GM12878 (cell line): ENCODE results near the gene NKAIN4. TPM values are rescaled to one million over a fixed set of nuclear protein-coding genes. Genes with fewer than 3 reads are reported as not detected.

Experiments used
- ATAC-seq: fragments of 200-7000 bp; cut with Tn5 transposase; 3 replicates; pipeline ENCODE4 v1.9.1; 2020; ENCODE audit warnings: mild to moderate bottlenecking, moderate library complexity
- BruUV-seq: library from RNA; stranded (reverse); fragments of 400-500 nt; replicated peaks from 2 replicates; lab custom pipeline; 2021; lab: Mats Ljungman, UMichigan
- CTCF ChIA-PET: fragments of 300-600 bp; sonication (Branson Sonifier 250); formaldehyde crosslinking; extraction: SDS; loops from one replicate; lab custom pipeline; 2021; ENCODE audit warnings: inconsistent platforms; lab: Yijun Ruan, JAX
- POLR2A ChIA-PET: fragments of 350-600 bp; formaldehyde crosslinking; extraction: SDS; loops from one replicate; lab custom pipeline; 2021; ENCODE audit warnings: inconsistent platforms; lab: Charles Lee
- RAD21 ChIA-PET: fragments of 300-600 bp; sonication (Branson Sonifier 250); formaldehyde crosslinking; loops from one replicate; lab custom pipeline; 2023; ENCODE audit warnings: antibody characterized with exemption; ENCODE audit not compliant: unreplicated experiment; lab: Charles Lee
- SMC1A ChIA-PET: fragments of 300-600 bp; sonication (Branson Sonifier 250); formaldehyde crosslinking; loops from one replicate; lab custom pipeline; 2023; ENCODE audit not compliant: unreplicated experiment, uncharacterized antibody; lab: Charles Lee
- DNase-seq: peaks from one replicate; pipeline ENCODE4 v3.0.0-alpha.2; 2011; ENCODE audit warnings: low read depth, low spot score
- FAIRE-seq: peaks from 3 replicates; lab custom pipeline; 2011; peaks lifted over from hg19 to GRCh38; lab: Jason Lieb, UNC
- H2AFZ ChIP-seq: 2 replicates; pipeline ENCODE4 v1.6.0; 2011; ENCODE audit warnings: low read depth, low read length, control low read depth; ENCODE audit not compliant: control insufficient read depth
- H3K27ac ChIP-seq: 2 replicates; pipeline ENCODE4 v1.5.1; 2011; ENCODE audit warnings: control low read depth; ENCODE audit not compliant: control insufficient read depth, insufficient read depth
- H3K27me3 ChIP-seq, 2 experiments: replicated peaks in 1 of 2; 2 replicates each; pipeline versions ENCODE4 v1.6.0 to v1.6.1; 2011; ENCODE audit warnings: low read length in 1 of 2; ENCODE audit not compliant: control insufficient read depth in 2 of 2, insufficient read depth in 2 of 2
- H3K36me3 ChIP-seq, 2 experiments: 2 replicates each; pipeline ENCODE4 v1.5.1; 2011; ENCODE audit warnings: low read length in 1 of 2; ENCODE audit not compliant: control insufficient read depth in 2 of 2, insufficient read depth in 2 of 2
- H3K4me1 ChIP-seq: 2 replicates; pipeline ENCODE4 v1.6.1; 2011; ENCODE audit warnings: mild to moderate bottlenecking, low read length, moderate library complexity, mixed read lengths; ENCODE audit not compliant: control insufficient read depth, insufficient read depth
- H3K4me2 ChIP-seq: 2 replicates; pipeline ENCODE4 v1.6.0; 2011; ENCODE audit warnings: control low read depth; ENCODE audit not compliant: control insufficient read depth, insufficient read depth
- H3K4me3 ChIP-seq: fragments of 200-600 bp; sonication (generic); 2 replicates; pipeline ENCODE4 v1.5.1; 2016
- H3K79me2 ChIP-seq: 2 replicates; pipeline ENCODE4 v1.6.0; 2011; ENCODE audit warnings: low read length; ENCODE audit not compliant: control insufficient read depth, insufficient read depth
- H3K9ac ChIP-seq: 2 replicates; pipeline ENCODE4 v1.8.0; 2011; ENCODE audit warnings: low read length, control low read depth, mixed read lengths; ENCODE audit not compliant: control insufficient read depth, insufficient read depth
- H3K9me3 ChIP-seq: replicated peaks from 3 replicates; pipeline ENCODE4 v1.5.1; 2011; ENCODE audit warnings: mild to moderate bottlenecking, low read length; ENCODE audit not compliant: control insufficient read depth, insufficient read depth
- H4K20me1 ChIP-seq: 2 replicates; pipeline ENCODE4 v1.6.0; 2011; ENCODE audit not compliant: control insufficient read depth, insufficient read depth
- GATAD2B ChIP-seq: fragments of 450-650 bp; conservative IDR thresholded peaks from 2 replicates; pipeline ENCODE4 v1.6.1; 2017; ENCODE audit warnings: low read depth, mild to moderate bottlenecking, moderate library complexity
- KAT2A ChIP-seq: conservative IDR thresholded peaks from 2 replicates; pipeline ENCODE4 v1.6.1; 2011; ENCODE audit warnings: low read depth, low read length; ENCODE audit not compliant: control insufficient read depth
- MTA2 ChIP-seq: fragments of 450-650 bp; IDR thresholded peaks from 2 replicates; pipeline ENCODE4 v1.6.1; 2016; ENCODE audit warnings: low read depth, mild to moderate bottlenecking, moderate library complexity
- NFYA ChIP-seq: IDR thresholded peaks from 2 replicates; pipeline ENCODE4 v1.6.1; 2011; ENCODE audit warnings: low read depth, mild to moderate bottlenecking, low read length, improper control_type of control experiment, borderline replicate concordance
- NR2C1 ChIP-seq: fragments of 450-650 bp; IDR thresholded peaks from 2 replicates; pipeline ENCODE4 v1.6.1; 2017; ENCODE audit warnings: antibody characterized with exemption, mild to moderate bottlenecking, moderate library complexity
- PML ChIP-seq: IDR thresholded peaks from 2 replicates; pipeline ENCODE4 v1.6.1; 2012; ENCODE audit warnings: low read length, inconsistent platforms
- RAD21 ChIP-seq: IDR thresholded peaks from 2 replicates; pipeline ENCODE4 v1.6.1; 2011; ENCODE audit warnings: mild to moderate bottlenecking, low read depth, low read length, moderate library complexity; ENCODE audit not compliant: insufficient read depth
- STAT3 ChIP-seq: IDR thresholded peaks from 2 replicates; pipeline ENCODE4 v1.6.1; 2011; ENCODE audit warnings: low read depth, low read length, improper control_type of control experiment
- SUZ12 ChIP-seq: fragments of 200-600 bp; sonication (generic); IDR thresholded peaks from one replicate; pipeline ENCODE4 v1.6.1; 2018; ENCODE audit warnings: antibody characterized with exemption, mild to moderate bottlenecking; ENCODE audit not compliant: unreplicated experiment
- ZNF24 ChIP-seq: fragments of 450-650 bp; IDR thresholded peaks from 2 replicates; pipeline ENCODE4 v1.6.1; 2017; ENCODE audit warnings: antibody characterized with exemption, mild to moderate bottlenecking
- ZNF384 ChIP-seq: IDR thresholded peaks from 2 replicates; pipeline ENCODE4 v1.6.1; 2012; ENCODE audit warnings: low read depth, mild to moderate bottlenecking, low read length, improper control_type of control experiment, borderline replicate concordance
- WGBS: methylation state at CpG from one replicate; pipeline ENCODE4 v1.1.6; 2016; ENCODE audit warnings: low lambda C conversion rate; ENCODE audit not compliant: insufficient replicate concordance, insufficient coverage; ENCODE audit errors: missing lambda C conversion rate; 5-methylcytosine and 5-hydroxymethylcytosine counted together
- in situ Hi-C: fragments of 300-500 bp; cut with MboI; formaldehyde crosslinking; loops from 9 replicates; pipeline ENCODE4 v1.14.3; 2018; ENCODE audit warnings: mixed read lengths
- intact Hi-C: fragments of 100-400 bp; cut with micrococcal nuclease; formaldehyde crosslinking; loops from one replicate; pipeline ENCODE4 v1.14.2; 2022; ENCODE audit not compliant: unreplicated experiment
- polyA plus RNA-seq, 11 experiments: library from polyadenylated mRNA; depleted of rRNA in 4 of 11; unstranded in 6 of 11; stranded (reverse) in 5 of 11; fragments of >200 nt; fragmentation: Nextera tagmentation in 4 of 11; fragmentation: Illumina TruSeq in 1 of 11; extraction: Ambion mirVana in 4 of 11; extraction: Trizol in 1 of 11; gene quantifications; 1 replicate in 1 of 11; 2 replicates in 10 of 11; pipeline versions ENCODE4 v1.2.1 to v1.2.3, GENCODE V29; 2011 to 2016; ENCODE audit warnings: inconsistent platforms in 2 of 11, missing spikeins in 2 of 11, low read depth in 1 of 11
- total RNA-seq, 4 experiments: library from RNA; depleted of rRNA in 3 of 4; stranded (reverse); fragments of >200 nt in 3 of 4; fragmentation: Illumina TruSeq in 1 of 4; extraction: Trizol in 1 of 4; gene quantifications; 2 replicates each; pipeline versions ENCODE4 v1.2.1 to v1.2.3, GENCODE V29; 2013 to 2021
- TF ChIP-seq, protein P1 (sequence below): IDR thresholded peaks from 2 replicates; pipeline ENCODE4 v1.6.1; 2011; ENCODE audit warnings: borderline replicate concordance, low read depth, mild to moderate bottlenecking, moderate library complexity, mixed read lengths, low read length; ENCODE audit not compliant: insufficient read depth; ENCODE audit errors: extremely low read length
- TF ChIP-seq, protein P2 (sequence below): IDR thresholded peaks from 2 replicates; pipeline ENCODE4 v1.6.1; 2011; ENCODE audit warnings: low read depth, low read length, improper control_type of control experiment, borderline replicate concordance
- TF ChIP-seq, protein P3 (sequence below): fragments of 450-650 bp; IDR thresholded peaks from 2 replicates; pipeline ENCODE4 v1.6.1; 2016; ENCODE audit warnings: mild to moderate bottlenecking

Gene NKAIN4
- total and polyA plus RNA-seq, 10 of the 15 experiments (the other 5 are each of a cell fraction or from before 2014, with no cell fraction given) = 0.11 TPM; not detected in 9

DNA sequence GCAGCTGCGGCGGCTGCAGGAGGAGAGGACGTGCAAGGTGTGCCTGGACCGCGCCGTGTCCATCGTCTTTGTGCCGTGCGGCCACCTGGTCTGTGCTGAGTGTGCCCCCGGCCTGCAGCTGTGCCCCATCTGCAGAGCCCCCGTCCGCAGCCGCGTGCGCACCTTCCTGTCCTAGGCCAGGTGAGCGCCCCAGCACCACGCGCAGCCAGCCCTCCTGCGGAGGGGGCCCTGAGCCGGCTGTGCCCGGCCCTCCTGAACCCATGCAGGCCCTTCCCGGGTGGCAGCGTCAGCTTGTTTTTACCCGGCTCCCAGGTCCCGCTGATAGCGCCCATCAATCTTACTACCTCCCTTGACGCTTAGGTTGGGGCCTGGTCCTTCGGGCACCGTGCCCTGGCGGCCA is 14.8 kb downstream of the NKAIN4 start:
- Histone ChIP-seq H3K27ac (no peak overlapping the region), H4K20me1 (no peaks in the 10 kb centered on the region), H2AFZ (no peak overlapping the region), H3K27me3 (peaks cover 0 to 2% of the 10 kb centered on the region in 2 experiments; a peak in 1 of 4 replicates), H3K4me2 (no peak overlapping the region), H3K9ac (no peak overlapping the region), H3K36me3 (no peaks in the 10 kb centered on the region), H3K9me3 (no peaks in the 10 kb centered on the region), H3K4me3 (no peak overlapping the region), H3K4me1 (no peaks in the 10 kb centered on the region), H3K79me2 (no peaks in the 10 kb centered on the region)
- 56% methylated on average over 24 of the region's 30 CpGs for WGBS
- no TSS peak for BruUV-seq
- DNase-seq = no peak
- ATAC-seq = no peak
- ChIA-PET CTCF (interaction anchor here (2.1 kb wide), 1 partner anchor 16 kb away, joined by 7 read pairs; no protein-coding TSS in a partner anchor), RAD21 (no interaction called here), SMC1A (no interaction called here), POLR2A (no interaction called here)
- in situ Hi-C loops = no loop called here
- TF ChIP-seq STAT3 = no peak
- TF ChIP-seq MTA2 = no peak
- intact Hi-C loops = no loop called here
- FAIRE-seq = no peak

DNA sequence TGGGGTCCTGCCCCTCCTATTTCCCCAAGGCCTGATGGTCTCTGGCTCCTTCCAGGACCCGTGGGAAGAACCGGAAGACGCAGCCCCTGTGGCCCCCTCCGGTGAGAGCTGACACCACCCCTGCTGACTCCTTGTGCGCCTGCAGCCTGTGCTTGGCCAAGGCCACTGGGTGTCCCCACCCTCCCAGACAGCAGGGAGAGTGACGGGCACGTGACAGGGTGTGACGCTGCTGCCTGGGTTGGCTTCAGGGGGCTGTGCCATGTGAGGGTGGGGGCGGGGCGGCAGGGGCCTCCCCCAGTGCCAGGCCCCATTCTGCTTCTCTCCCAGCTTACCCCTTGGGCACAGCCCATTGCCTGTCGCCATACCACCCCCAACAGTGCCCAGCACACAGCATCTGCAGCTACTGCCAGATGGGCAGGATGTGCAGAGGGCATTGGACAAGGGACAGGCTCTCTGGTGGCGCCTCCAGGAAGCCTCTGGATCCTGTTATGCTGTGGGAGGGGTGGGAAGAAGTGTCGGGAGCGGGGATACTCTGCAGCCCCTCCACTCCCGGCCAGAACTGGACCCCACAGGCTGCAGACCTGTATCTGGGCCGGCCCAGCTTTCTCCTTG is 15.6 kb downstream of the NKAIN4 start:
- CTCF ChIA-PET = interaction anchor here (2.1 kb wide), 1 partner anchor 15 kb away, joined by 7 read pairs; no protein-coding TSS in a partner anchor
- Histone ChIP-seq H4K20me1 (no peaks in the 10 kb centered on the region), H3K4me1 (no peaks in the 10 kb centered on the region), H3K9ac (no peak overlapping the region), H3K4me2 (no peak overlapping the region), H2AFZ (no peak overlapping the region), H3K36me3 (no peaks in the 10 kb centered on the region), H3K27ac (no peak overlapping the region), H3K27me3 (peaks cover 0 to 5% of the 10 kb centered on the region in 2 experiments; a peak in 2 of 4 replicates), H3K9me3 (no peaks in the 10 kb centered on the region), H3K79me2 (no peaks in the 10 kb centered on the region), H3K4me3 (no peak overlapping the region)
- WGBS = 17% methylated on average over 16 of the region's 16 CpGs
- POLR2A ChIA-PET = no interaction called here
- intact Hi-C loops = no loop called here
- DNase-seq (no peak), ATAC-seq (peak; percentile 84), FAIRE-seq (no peak)
- BruUV-seq = no TSS peak
- in situ Hi-C loops = no loop called here
- RAD21 ChIA-PET = no interaction called here
- SMC1A ChIA-PET = no interaction called here
- TF ChIP-seq NFYA (no peak), RAD21 (0 out of 2 replicates have a peak, but pooled peaks have one; percentile 34), ZNF24 (no peak), KAT2A (no peak), SUZ12 (no peak), ZNF384 (no peak), MTA2 (no peak), GATAD2B (no peak), NR2C1 (no peak), PML (no peak)
- TF ChIP-seq, protein P1, sequence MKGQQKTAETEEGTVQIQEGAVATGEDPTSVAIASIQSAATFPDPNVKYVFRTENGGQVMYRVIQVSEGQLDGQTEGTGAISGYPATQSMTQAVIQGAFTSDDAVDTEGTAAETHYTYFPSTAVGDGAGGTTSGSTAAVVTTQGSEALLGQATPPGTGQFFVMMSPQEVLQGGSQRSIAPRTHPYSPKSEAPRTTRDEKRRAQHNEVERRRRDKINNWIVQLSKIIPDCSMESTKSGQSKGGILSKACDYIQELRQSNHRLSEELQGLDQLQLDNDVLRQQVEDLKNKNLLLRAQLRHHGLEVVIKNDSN = peak; percentile 83
- TF ChIP-seq, protein P2, sequence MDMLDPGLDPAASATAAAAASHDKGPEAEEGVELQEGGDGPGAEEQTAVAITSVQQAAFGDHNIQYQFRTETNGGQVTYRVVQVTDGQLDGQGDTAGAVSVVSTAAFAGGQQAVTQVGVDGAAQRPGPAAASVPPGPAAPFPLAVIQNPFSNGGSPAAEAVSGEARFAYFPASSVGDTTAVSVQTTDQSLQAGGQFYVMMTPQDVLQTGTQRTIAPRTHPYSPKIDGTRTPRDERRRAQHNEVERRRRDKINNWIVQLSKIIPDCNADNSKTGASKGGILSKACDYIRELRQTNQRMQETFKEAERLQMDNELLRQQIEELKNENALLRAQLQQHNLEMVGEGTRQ = peak; percentile 25
- TF ChIP-seq, protein P3, sequence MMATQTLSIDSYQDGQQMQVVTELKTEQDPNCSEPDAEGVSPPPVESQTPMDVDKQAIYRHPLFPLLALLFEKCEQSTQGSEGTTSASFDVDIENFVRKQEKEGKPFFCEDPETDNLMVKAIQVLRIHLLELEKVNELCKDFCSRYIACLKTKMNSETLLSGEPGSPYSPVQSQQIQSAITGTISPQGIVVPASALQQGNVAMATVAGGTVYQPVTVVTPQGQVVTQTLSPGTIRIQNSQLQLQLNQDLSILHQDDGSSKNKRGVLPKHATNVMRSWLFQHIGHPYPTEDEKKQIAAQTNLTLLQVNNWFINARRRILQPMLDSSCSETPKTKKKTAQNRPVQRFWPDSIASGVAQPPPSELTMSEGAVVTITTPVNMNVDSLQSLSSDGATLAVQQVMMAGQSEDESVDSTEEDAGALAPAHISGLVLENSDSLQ = peak; percentile 32; the same call in 1 of the 2 replicates
